ENCODE results near the gene XPNPEP1.

The XPNPEP1 gene

DNA sequence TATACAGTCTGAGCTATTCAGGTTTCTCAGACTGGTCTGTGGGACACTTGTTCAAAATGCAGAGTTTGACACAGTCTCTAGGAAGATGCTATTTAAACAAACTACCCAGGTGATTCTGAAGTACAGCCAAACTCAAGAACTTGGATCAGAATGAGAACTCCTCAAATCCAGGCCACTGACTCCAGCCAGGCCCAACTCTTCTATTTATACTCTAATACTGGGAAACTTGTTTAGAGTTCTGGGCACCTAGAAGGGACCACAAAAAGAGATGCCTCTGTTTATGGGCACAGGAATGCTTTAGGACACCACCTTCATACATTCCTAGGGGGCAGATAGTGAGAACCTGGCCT is 44.4 kb upstream of the XPNPEP1 start:
- Histone ChIP-seq H4K5ac (ENCODE audit: low read length) (no peak overlapping the region), H2BK120ac (ENCODE audit: low read depth, low read length) (no peak overlapping the region), H3K56ac (ENCODE audit: low read length) (no peak overlapping the region), H3K18ac (ENCODE audit: low read length) (no peak overlapping the region), H2BK15ac (replicated peaks; ENCODE audit: low read depth) (no peak overlapping the region), H3K4ac (ENCODE audit: low read depth, low read length) (no peak overlapping the region), H3K9ac (ENCODE audit: low read length) (no peak overlapping the region), H3K23ac (ENCODE audit: low read length) (no peak overlapping the region), H4K8ac (ENCODE audit: low read depth, low read length) (no peak overlapping the region), H3K27me3 (ENCODE audit: insufficient read depth, low read length, poor library complexity) (no peaks in the 10 kb centered on the region), H2BK5ac (ENCODE audit: low read length) (no peak overlapping the region), H3K36me3 (ENCODE audit: control insufficient read depth, insufficient read depth, low read length) (no peaks in the 10 kb centered on the region), H3K4me2 (ENCODE audit: low read length) (no peak overlapping the region), H3K79me1 (ENCODE audit: low read length) (no peaks in the 10 kb centered on the region), H3K27ac (ENCODE audit: low read depth, low read length) (no peak overlapping the region), H3K79me2 (ENCODE audit: control insufficient read depth, insufficient read depth, low read length) (no peaks in the 10 kb centered on the region), H2AK5ac (ENCODE audit: low read length) (no peak overlapping the region), H3K4me3 (ENCODE audit: low read length) (no peak overlapping the region), H3K4me1 (ENCODE audit: control insufficient read depth, low read depth, low read length) (peaks cover 8% of the 10 kb centered on the region)
- no peak for DNase-seq

DNA sequence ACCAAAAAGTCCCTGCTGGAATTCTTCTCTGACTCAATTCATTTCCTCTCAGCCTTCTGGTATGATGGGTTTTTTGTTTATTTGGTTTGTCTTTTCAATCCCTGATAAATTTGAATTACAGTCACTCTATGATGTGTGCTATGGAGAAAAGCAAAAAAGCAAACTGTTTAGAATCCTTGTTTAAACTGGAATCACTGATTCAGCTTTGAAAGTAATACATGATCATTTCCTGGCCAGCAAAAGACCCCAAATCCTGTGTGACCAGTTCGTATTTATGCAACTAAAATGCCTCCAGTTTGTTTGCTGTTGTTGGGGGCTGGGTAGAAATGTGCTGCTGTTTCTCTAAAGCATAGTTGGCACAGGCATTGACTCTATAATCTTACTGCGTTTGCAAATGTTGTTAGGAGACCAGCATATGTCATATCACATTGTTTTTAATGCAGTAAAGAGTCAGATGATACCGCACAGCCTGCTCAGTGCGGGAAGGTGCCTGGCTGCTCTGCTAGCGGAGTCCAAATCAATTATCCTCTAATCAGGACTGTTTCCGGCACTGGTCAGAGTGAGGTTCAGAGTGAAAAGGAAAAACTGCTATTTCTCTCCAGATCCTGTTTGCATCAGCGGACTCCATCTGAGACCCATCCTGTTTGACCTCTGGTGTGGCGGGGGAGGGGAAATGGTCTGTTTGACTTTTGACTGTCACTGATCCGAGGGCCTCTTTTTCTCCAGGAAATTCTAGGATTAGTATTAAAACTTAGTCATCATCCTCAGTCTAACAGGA is 43.8 kb upstream of the XPNPEP1 start:
- Histone ChIP-seq H4K5ac (ENCODE audit: low read length) (no peak overlapping the region), H3K4me2 (ENCODE audit: low read length) (no peak overlapping the region), H3K79me1 (ENCODE audit: low read length) (no peaks in the 10 kb centered on the region), H2BK5ac (ENCODE audit: low read length) (no peak overlapping the region), H3K56ac (ENCODE audit: low read length) (peak overlapping the region; percentile 56), H4K8ac (ENCODE audit: low read depth, low read length) (no peak overlapping the region), H3K4ac (ENCODE audit: low read depth, low read length) (no peak overlapping the region), H3K4me3 (ENCODE audit: low read length) (no peak overlapping the region), H3K9ac (ENCODE audit: low read length) (no peak overlapping the region), H2AK5ac (ENCODE audit: low read length) (no peak overlapping the region), H3K79me2 (ENCODE audit: control insufficient read depth, insufficient read depth, low read length) (no peaks in the 10 kb centered on the region), H3K27ac (ENCODE audit: low read depth, low read length) (no peak overlapping the region), H3K18ac (ENCODE audit: low read length) (peak overlapping the region; percentile 91), H3K4me1 (ENCODE audit: control insufficient read depth, low read depth, low read length) (peaks cover 11% of the 10 kb centered on the region), H3K27me3 (ENCODE audit: insufficient read depth, low read length, poor library complexity) (no peaks in the 10 kb centered on the region), H2BK15ac (replicated peaks; ENCODE audit: low read depth) (no peak overlapping the region), H3K36me3 (ENCODE audit: control insufficient read depth, insufficient read depth, low read length) (no peaks in the 10 kb centered on the region), H3K23ac (ENCODE audit: low read length) (no peak overlapping the region), H2BK120ac (ENCODE audit: low read depth, low read length) (peak overlapping the region; percentile 76)
- DNase-seq, result peak; percentile 47
- WGBS (ENCODE audit: extremely low coverage, insufficient coverage, low lambda C conversion rate), result no CpG with 5 or more reads among the region's 9 CpGs

GRCh38 chr10:109964318-109964717 is 41.0 kb upstream of the XPNPEP1 start:
- Histone ChIP-seq H3K79me1 (ENCODE audit: low read length) (no peaks in the 10 kb centered on the region), H2BK15ac (replicated peaks; ENCODE audit: low read depth) (no peak overlapping the region)
- DNase-seq, result no peak

GRCh38 chr10:109963439-109963838 is 40.1 kb upstream of the XPNPEP1 start:
- H3K9ac ChIP-seq (ENCODE audit: low read length), result no peak overlapping the region
- WGBS (ENCODE audit: extremely low coverage, insufficient coverage, low lambda C conversion rate), result no CpG with 5 or more reads among the region's 5 CpGs
- no peak overlapping the region for H3K4me3 ChIP-seq (ENCODE audit: low read length)
- no peak overlapping the region for H2BK15ac ChIP-seq (replicated peaks; ENCODE audit: low read depth)
- H3K79me2 ChIP-seq (ENCODE audit: control insufficient read depth, insufficient read depth, low read length), result no peaks in the 10 kb centered on the region
- no peaks in the 10 kb centered on the region for H3K79me1 ChIP-seq (ENCODE audit: low read length)
- H3K27ac ChIP-seq (ENCODE audit: low read depth, low read length), result no peak overlapping the region
- no peak overlapping the region for H3K23ac ChIP-seq (ENCODE audit: low read length)
- DNase-seq, result peak; percentile 48
- H3K27me3 ChIP-seq (ENCODE audit: insufficient read depth, low read length, poor library complexity), result no peaks in the 10 kb centered on the region
- no peak overlapping the region for H4K5ac ChIP-seq (ENCODE audit: low read length)
- no peaks in the 10 kb centered on the region for H3K36me3 ChIP-seq (ENCODE audit: control insufficient read depth, insufficient read depth, low read length)
- H3K56ac ChIP-seq (ENCODE audit: low read length), result no peak overlapping the region
- H2BK120ac ChIP-seq (ENCODE audit: low read depth, low read length), result no peak overlapping the region
- no peak overlapping the region for H3K4me2 ChIP-seq (ENCODE audit: low read length)
- peaks cover 12% of the 10 kb centered on the region for H3K4me1 ChIP-seq (ENCODE audit: control insufficient read depth, low read depth, low read length)
- H2AK5ac ChIP-seq (ENCODE audit: low read length), result no peak overlapping the region
- no peak overlapping the region for H4K8ac ChIP-seq (ENCODE audit: low read depth, low read length)
- no peak overlapping the region for H3K4ac ChIP-seq (ENCODE audit: low read depth, low read length)
- no peak overlapping the region for H2BK5ac ChIP-seq (ENCODE audit: low read length)
- H3K18ac ChIP-seq (ENCODE audit: low read length), result no peak overlapping the region

More at GRCh38 chr10:109964318-109964717, 41.0 kb upstream of the XPNPEP1 start:
- Histone ChIP-seq H3K27ac (ENCODE audit: low read depth, low read length) (no peak overlapping the region), H3K27me3 (ENCODE audit: insufficient read depth, low read length, poor library complexity) (no peaks in the 10 kb centered on the region), H4K5ac (ENCODE audit: low read length) (no peak overlapping the region), H2BK5ac (ENCODE audit: low read length) (no peak overlapping the region), H3K4me2 (ENCODE audit: low read length) (no peak overlapping the region), H3K4me1 (ENCODE audit: control insufficient read depth, low read depth, low read length) (peaks cover 14% of the 10 kb centered on the region), H3K4ac (ENCODE audit: low read depth, low read length) (no peak overlapping the region), H4K8ac (ENCODE audit: low read depth, low read length) (no peak overlapping the region), H3K23ac (ENCODE audit: low read length) (no peak overlapping the region), H3K36me3 (ENCODE audit: control insufficient read depth, insufficient read depth, low read length) (no peaks in the 10 kb centered on the region), H3K4me3 (ENCODE audit: low read length) (no peak overlapping the region), H3K9ac (ENCODE audit: low read length) (no peak overlapping the region), H3K79me2 (ENCODE audit: control insufficient read depth, insufficient read depth, low read length) (no peaks in the 10 kb centered on the region), H3K56ac (ENCODE audit: low read length) (no peak overlapping the region), H3K18ac (ENCODE audit: low read length) (no peak overlapping the region), H2AK5ac (ENCODE audit: low read length) (no peak overlapping the region), H2BK120ac (ENCODE audit: low read depth, low read length) (no peak overlapping the region)
- WGBS (ENCODE audit: extremely low coverage, insufficient coverage, low lambda C conversion rate), result no CpG with 5 or more reads among the region's 10 CpGs

- Histone ChIP-seq H3K79me2 (ENCODE audit: control insufficient read depth, insufficient read depth, low read length) (no peaks in the 10 kb centered on the region), H3K9ac (ENCODE audit: low read length) (no peak overlapping the region), H3K4me1 (ENCODE audit: control insufficient read depth, low read depth, low read length) (peaks cover 12% of the 10 kb centered on the region), H4K8ac (ENCODE audit: low read depth, low read length) (no peak overlapping the region), H3K56ac (ENCODE audit: low read length) (peak overlapping the region; percentile 59), H3K23ac (ENCODE audit: low read length) (no peak overlapping the region), H2BK15ac (replicated peaks; ENCODE audit: low read depth) (peak overlapping the region; percentile 93), H3K4me2 (ENCODE audit: low read length) (no peak overlapping the region), H3K36me3 (ENCODE audit: control insufficient read depth, insufficient read depth, low read length) (no peaks in the 10 kb centered on the region), H2AK5ac (ENCODE audit: low read length) (no peak overlapping the region), H2BK120ac (ENCODE audit: low read depth, low read length) (no peak overlapping the region), H3K4me3 (ENCODE audit: low read length) (no peak overlapping the region), H4K5ac (ENCODE audit: low read length) (no peak overlapping the region), H3K27ac (ENCODE audit: low read depth, low read length) (no peak overlapping the region), H3K4ac (ENCODE audit: low read depth, low read length) (no peak overlapping the region), H3K18ac (ENCODE audit: low read length) (peak overlapping the region; percentile 83), H3K27me3 (ENCODE audit: insufficient read depth, low read length, poor library complexity) (no peaks in the 10 kb centered on the region), H3K79me1 (ENCODE audit: low read length) (no peaks in the 10 kb centered on the region), H2BK5ac (ENCODE audit: low read length) (no peak overlapping the region)
- no CpG with 5 or more reads among the region's 1 CpG for WGBS (ENCODE audit: extremely low coverage, insufficient coverage, low lambda C conversion rate)
- no peak for DNase-seq
Measured at GRCh38 chr10:109962247-109962646, 38.9 kb upstream of the XPNPEP1 start.
